ENCODE measurements around the gene MAPRE2.

MAPRE2 gene

GRCh38 chr18:35183886-35184285 is 142.7 kb downstream of the MAPRE2 start:
- no peak for DNase-seq (ENCODE audit: low spot score)

- no peak for DNase-seq (ENCODE audit: low spot score)
Observed at GRCh38 chr18:35185771-35186170, 144.6 kb downstream of the MAPRE2 start.

- no peak for DNase-seq (ENCODE audit: low spot score)
Observed at GRCh38 chr18:35186291-35187034, 145.2 kb downstream of the MAPRE2 start.

- DNase-seq (ENCODE audit: low spot score) = no peak
Observed at GRCh38 chr18:35189510-35189909, 148.3 kb downstream of the MAPRE2 start.

DNA sequence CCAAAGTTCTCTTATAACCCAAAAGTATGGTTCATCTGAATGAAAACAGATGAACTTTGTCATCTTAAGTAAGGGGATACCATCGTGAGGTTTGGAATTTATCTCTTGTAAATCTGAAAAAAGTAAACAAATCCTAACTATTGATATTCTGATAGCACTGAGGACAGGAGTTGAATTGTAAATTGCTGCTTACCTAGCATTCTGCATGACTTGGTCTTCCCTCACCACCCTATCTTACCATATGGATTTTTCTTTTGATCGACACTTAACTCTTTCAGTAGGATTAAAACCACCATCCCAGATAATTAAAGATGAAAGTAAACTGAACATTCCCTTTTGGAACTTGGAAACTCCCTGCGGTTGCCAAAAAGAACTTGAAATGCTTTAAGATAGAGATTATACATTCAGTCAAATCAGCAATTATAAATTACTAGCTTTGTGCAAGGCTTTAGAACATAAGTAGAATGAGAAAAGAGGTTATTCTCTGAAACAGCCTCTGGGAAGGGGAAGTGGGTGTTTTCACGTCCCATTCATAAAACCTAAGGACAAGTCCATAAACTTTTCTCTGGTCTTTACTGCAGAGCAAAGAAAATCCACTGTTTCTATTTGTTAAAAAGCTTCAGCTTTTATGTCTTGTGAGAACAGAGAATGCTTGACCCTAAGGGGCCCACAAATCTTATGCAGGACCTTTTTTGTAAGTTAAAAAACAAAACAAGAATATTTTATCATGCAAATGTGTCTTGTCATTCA is 149.9 kb downstream of the MAPRE2 start:
- no peak for DNase-seq (ENCODE audit: low spot score)

GRCh38 chr18:35191698-35192025 is 150.4 kb downstream of the MAPRE2 start:
- DNase-seq (ENCODE audit: low spot score) = no peak

DNA sequence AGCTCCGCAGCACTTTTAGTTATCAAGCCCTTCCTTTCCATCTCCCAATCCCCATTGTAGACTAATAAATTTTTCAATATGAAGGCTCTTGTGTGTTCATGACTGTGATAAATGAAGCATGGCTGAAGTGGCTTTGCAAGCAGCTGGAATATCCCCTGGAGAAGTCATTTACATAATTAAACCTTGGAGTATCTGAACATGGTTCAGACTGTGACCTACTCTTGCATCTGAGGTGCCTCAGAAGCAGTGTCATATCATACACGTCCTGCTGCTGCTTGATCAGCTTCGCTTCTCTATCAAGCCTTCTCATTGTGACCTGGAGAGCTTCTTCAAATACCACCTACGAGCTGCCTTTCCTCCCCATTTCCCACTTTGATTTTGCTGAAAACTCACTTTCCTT is 151.2 kb downstream of the MAPRE2 start:
- no peak for DNase-seq (ENCODE audit: low spot score)

Data from CD4-positive, alpha-beta T cell treated with Interleukin-2 at 100 ng/mL for 4 hours (primary cell).